ENCODE measurements around the gene DRC7.
"Not testable (repeated sequence)": the region's sequence is repeated elsewhere in the genome, so short reads cannot be mapped to it uniquely, and the experiment has no call there.

Gene DRC7

DNA sequence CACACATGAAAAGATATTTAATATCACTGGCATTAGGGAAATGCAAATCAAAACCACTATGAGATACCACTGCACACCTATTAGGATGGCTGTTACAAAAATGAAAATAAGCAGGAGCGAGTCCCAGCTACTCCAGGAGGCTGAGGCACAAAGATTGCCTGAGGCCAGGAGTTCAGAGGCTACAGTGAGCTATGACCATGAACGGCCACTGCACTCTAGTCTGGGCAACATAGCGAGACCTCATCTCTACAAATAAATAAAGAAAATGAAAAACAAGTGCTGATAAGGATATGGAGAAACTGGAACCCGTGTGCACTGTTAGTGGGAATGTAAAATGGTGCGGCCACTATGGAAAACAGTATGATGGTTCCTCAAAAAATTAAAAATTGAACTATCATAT lies 84.1 kb downstream of the DRC7 start:
- H3K4me3 ChIP-seq (ENCODE audit: low read depth in 1 of 2, low read length in 2 of 2) = no peak overlapping the region
- no peak overlapping the region for H3K27ac ChIP-seq (ENCODE audit: low read length)
- no peaks in the 10 kb centered on the region for H3K4me1 ChIP-seq (ENCODE audit: control insufficient read depth in 1 of 2, insufficient read depth in 2 of 2, low read length in 2 of 2)
- no peaks in the 10 kb centered on the region for H3K9me3 ChIP-seq (ENCODE audit: control insufficient read depth in 1 of 2, low read length in 2 of 2)
- H3K36me3 ChIP-seq (ENCODE audit: control insufficient read depth in 1 of 2, insufficient read depth in 2 of 2, low read length in 2 of 2) = peaks cover 5 to 20% of the 10 kb centered on the region in 2 donors
- H3K27me3 ChIP-seq (ENCODE audit: low read depth, low read length) = no peaks in the 10 kb centered on the region

DNA sequence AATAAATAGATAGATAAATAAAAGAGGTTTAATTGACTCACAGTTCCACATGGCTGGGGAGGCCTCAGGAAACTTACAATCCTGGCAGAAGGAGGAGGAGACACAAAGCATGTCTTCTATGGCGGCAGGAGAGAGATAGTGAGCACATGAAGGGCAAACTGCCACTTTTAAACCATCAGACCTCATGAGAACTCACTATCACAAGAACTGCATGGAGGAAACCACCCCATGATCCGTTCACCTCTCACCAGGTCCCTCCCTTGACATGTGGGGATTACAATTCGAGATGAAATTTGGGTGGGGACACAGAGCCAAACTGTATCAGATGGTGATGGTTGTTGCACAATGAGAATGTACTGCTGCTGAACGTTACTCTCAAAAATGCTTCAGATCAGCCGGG lies 85.2 kb downstream of the DRC7 start:
- not testable (repeated sequence) for H3K9me3 ChIP-seq (ENCODE audit: control insufficient read depth in 1 of 2, low read length in 2 of 2); H3K27ac ChIP-seq (ENCODE audit: low read length); H3K4me1 ChIP-seq (ENCODE audit: control insufficient read depth in 1 of 2, insufficient read depth in 2 of 2, low read length in 2 of 2); H3K4me3 ChIP-seq (ENCODE audit: low read depth in 1 of 2, low read length in 2 of 2); H3K27me3 ChIP-seq (ENCODE audit: low read depth, low read length)
- peaks cover 5 to 22% of the 10 kb centered on the region in 2 donors for H3K36me3 ChIP-seq (ENCODE audit: control insufficient read depth in 1 of 2, insufficient read depth in 2 of 2, low read length in 2 of 2)

DNA sequence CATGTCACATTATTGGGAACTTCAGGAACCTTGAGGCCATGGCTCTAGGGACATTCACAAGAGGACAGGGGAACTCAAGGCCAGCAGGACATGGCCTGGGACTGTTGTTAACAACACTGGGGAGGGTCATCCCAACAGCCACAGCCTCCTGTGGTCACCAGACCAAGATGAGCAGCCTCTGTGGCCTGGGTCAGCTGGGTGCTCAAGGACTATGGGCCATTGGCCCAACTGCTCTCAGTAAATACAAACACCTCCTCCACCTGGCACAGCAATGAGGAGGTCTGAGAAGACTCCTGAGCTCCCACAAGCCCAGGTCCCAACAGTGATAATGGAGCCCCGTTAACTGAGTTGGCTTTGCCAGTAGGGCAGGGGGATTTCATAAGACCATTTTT lies 86.7 kb downstream of the DRC7 start:
- Histone ChIP-seq H3K4me3 (ENCODE audit: low read depth in 1 of 2, low read length in 2 of 2) (no peak overlapping the region), H3K9me3 (ENCODE audit: control insufficient read depth in 1 of 2, low read length in 2 of 2) (no peaks in the 10 kb centered on the region), H3K4me1 (ENCODE audit: control insufficient read depth in 1 of 2, insufficient read depth in 2 of 2, low read length in 2 of 2) (peaks cover 0 to 2% of the 10 kb centered on the region in 2 donors), H3K27ac (ENCODE audit: low read length) (no peak overlapping the region), H3K36me3 (ENCODE audit: control insufficient read depth in 1 of 2, insufficient read depth in 2 of 2, low read length in 2 of 2) (peaks cover 4 to 13% of the 10 kb centered on the region in 2 donors), H3K27me3 (ENCODE audit: low read depth, low read length) (no peaks in the 10 kb centered on the region)
